ENCODE data around the gene RHBDL1.

DNA sequence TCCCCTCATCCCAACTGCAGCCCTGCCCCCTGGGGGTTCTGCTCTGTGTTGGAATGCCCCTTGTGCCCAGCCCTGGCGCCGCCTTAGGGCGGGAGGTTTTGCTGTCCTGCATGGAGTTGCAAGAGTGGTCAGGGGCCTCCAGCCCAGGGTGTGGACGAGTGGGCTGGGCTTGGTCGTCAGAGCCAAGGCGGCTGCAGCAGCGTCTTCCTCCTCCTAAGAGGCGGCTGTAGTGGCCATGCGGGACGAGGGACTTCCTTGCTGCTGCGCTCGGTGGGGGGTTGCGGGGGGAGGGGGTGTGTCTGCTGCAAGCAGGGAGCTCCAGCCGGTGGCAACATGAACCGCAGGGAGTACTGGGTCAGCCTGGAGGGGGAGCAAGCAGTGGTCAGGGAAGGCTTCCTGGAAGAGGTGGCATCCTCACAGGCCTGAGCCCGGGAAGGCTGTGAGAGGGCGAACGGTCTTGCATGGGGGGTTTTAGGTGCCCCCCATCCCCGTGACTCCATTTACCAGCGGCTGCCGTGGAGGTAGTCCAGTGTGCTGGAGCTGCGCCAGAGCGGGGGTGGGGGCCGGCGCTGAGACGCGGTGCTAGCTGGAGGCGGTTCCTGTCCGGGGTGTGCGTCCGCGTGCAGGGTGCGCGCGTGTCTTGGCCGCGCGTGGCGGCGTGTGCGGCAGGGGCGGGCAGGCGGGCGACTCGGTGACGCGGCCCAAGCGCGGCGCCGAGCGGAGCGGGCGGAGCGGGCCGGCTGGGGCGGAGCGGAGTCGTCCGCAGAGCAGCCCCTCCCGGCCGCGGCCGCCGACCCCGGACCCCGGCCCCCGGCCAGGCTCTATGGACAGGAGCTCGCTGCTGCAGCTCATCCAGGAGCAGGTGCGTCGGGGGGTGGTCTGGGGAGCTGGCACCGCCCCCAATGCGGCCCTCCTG, at the start of gene RHBDL1:
- TF ChIP-seq, protein P1, sequence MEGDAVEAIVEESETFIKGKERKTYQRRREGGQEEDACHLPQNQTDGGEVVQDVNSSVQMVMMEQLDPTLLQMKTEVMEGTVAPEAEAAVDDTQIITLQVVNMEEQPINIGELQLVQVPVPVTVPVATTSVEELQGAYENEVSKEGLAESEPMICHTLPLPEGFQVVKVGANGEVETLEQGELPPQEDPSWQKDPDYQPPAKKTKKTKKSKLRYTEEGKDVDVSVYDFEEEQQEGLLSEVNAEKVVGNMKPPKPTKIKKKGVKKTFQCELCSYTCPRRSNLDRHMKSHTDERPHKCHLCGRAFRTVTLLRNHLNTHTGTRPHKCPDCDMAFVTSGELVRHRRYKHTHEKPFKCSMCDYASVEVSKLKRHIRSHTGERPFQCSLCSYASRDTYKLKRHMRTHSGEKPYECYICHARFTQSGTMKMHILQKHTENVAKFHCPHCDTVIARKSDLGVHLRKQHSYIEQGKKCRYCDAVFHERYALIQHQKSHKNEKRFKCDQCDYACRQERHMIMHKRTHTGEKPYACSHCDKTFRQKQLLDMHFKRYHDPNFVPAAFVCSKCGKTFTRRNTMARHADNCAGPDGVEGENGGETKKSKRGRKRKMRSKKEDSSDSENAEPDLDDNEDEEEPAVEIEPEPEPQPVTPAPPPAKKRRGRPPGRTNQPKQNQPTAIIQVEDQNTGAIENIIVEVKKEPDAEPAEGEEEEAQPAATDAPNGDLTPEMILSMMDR (IDR thresholded peaks at IDR 0.05; ENCODE audit: low read depth, low read length) = no peak
- TF ChIP-seq, protein P2, sequence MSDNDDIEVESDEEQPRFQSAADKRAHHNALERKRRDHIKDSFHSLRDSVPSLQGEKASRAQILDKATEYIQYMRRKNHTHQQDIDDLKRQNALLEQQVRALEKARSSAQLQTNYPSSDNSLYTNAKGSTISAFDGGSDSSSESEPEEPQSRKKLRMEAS (IDR thresholded peaks at IDR 0.05; ENCODE audit: low read depth, low read length) = no peak
- TF ChIP-seq POLR2A (IDR thresholded peaks at IDR 0.05; ENCODE audit: extremely low read depth, insufficient read length) = no peak
